Psoas muscle (tissue), 8 donors: ENCODE data around the gene TIMP3. TPM values are rescaled to one million over a fixed set of nuclear protein-coding genes. Genes with fewer than 3 reads are reported as not detected.

Experiments used
- ATAC-seq, 4 donors: fragments of 200-7000 bp; cut with Tn5 transposase; one replicate each; pipeline ENCODE4 v1.9.1; 2020; ENCODE audit warnings: moderate library complexity in 3 of 4, mild to moderate bottlenecking in 2 of 4
- DNase-seq, 2 donors: peaks; one replicate each; pipeline ENCODE4 v3.0.0-alpha.2; 2020
- H3K27ac ChIP-seq: fragments of 200-600 bp; one replicate; pipeline ENCODE4 v1.8.0; 2022
- H3K27me3 ChIP-seq, 3 donors: fragments of 200-600 bp in 1 of 3; one replicate each; pipeline versions ENCODE4 v1.6.1 to v1.8.0; 2013 to 2022; ENCODE audit warnings: low read length in 2 of 3, mild to moderate bottlenecking in 2 of 3, moderate library complexity in 1 of 3; ENCODE audit not compliant: insufficient read depth in 3 of 3
- H3K36me3 ChIP-seq, 2 donors: fragments of 200-600 bp in 1 of 2; one replicate each; pipeline versions ENCODE4 v1.6.1 to v1.8.0; 2013 to 2022; ENCODE audit warnings: low read depth in 1 of 2, mild to moderate bottlenecking in 1 of 2, moderate library complexity in 1 of 2; ENCODE audit not compliant: insufficient read depth in 1 of 2
- H3K4me1 ChIP-seq: fragments of 200-600 bp; one replicate; pipeline ENCODE4 v1.8.0; 2022
- H3K4me3 ChIP-seq: fragments of 200-600 bp; one replicate; pipeline ENCODE4 v1.8.0; 2022; ENCODE audit warnings: mild to moderate bottlenecking
- H3K9me3 ChIP-seq: fragments of 200-600 bp; one replicate; pipeline ENCODE4 v1.8.0; 2022
- WGBS, 3 donors: extraction: QIAGEN DNeasy Blood & Tissue Kit; methylation state at CpG; one replicate each; pipeline versions ENCODE4 v1.1.6 to v1.1.7; 2013; 5-methylcytosine and 5-hydroxymethylcytosine counted together
- intact Hi-C, 2 donors: fragments of 100-400 bp; cut with DNase I; formaldehyde crosslinking; loops; one replicate each; pipeline versions ENCODE4 v1.11.0 to v1.14.2; 2022
- polyA plus RNA-seq, 3 donors: library from polyadenylated mRNA; stranded (reverse); fragments of 200-250 nt; gene quantifications; one replicate each; pipeline ENCODE4 v1.2.3, GENCODE V29; 2013
- total RNA-seq, 4 donors: library from RNA; stranded (reverse); fragmentation: NEBNext Ultra II Directional in 2 of 4; extraction: Animal tissue kit (Norgen Biotek cat#: 25700) in 2 of 4; gene quantifications; one replicate each; pipeline versions ENCODE4 v1.2.1 to v1.2.4, GENCODE V29; 2021 to 2023
- TF ChIP-seq, protein P1 (sequence below): fragments of 200-600 bp; IDR thresholded peaks from one replicate; pipeline ENCODE4 v1.8.0; 2022; ENCODE audit warnings: antibody characterized with exemption
- donor health status: healthy with polysubstance abuse.
- donor health status: DM: no; HTN: no; CAD: no; lungs with moderate emphysema.
- donor health status: Bipolar disorder and iron deficiency.
- donor health status: healthy.
- donor health status: DM: yes; HTN: yes; CAD: no.
- donor health status: DM: no; HTN: no; CAD: no.
- donor health status: DM: no; HTN: no; CAD: no.
- donor health status: DM: yes; HTN: yes; CAD: no.

TIMP3 gene
- total and polyA plus RNA-seq, 7 donors, result 58.6 to 160 (median 70.7) TPM

DNA sequence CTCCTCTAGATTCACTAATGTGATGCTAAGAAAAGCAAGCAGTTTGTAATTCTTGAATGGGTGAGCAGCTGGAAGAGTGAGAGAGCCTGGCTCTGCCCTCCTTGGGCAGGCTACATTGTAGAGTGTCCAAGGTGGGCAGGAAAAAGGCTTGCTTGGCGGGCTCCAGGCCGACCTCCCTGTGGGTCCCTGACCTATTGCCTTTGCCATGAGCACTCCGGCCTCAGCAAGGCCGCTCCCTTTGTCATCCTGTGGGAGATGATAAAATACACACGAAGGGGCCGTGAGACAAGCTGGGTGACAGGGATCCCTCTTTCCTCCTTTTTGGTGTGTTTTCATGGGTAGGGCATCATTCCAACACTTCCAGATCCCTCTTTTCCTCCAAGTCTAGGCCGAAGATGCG, 41.8 kb downstream of the TIMP3 start:
- H3K4me1 ChIP-seq, result peaks cover 34% of the 10 kb centered on the region

DNA sequence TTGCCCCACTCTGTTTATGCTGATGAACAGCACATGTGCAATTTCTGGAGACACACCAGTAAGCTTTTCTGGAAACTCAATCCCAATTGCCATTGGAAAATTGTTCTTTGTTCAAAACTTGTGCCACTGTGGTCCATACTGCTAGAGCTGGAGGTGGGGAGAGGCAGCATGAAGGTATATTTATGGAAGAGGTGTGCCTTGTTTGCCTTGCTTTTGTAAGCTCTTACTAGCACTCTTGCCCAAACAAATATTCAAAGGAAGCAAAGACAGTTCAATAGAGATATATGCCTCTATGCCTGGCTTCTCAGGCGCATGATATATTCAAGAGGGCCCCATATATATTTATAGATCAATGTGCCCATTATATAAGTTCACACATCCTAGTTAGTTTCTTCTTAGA, 42.7 kb downstream of the TIMP3 start:
- Histone ChIP-seq H3K27me3 (no peaks in the 10 kb centered on the region), H3K4me1 (peaks cover 27% of the 10 kb centered on the region), H3K27ac (no peak overlapping the region), H3K9me3 (no peaks in the 10 kb centered on the region), H3K36me3 (peaks cover 0 to 2% of the 10 kb centered on the region in 2 donors), H3K4me3 (no peak overlapping the region)
- DNase-seq, result no peak
- intact Hi-C loops, result no loop called here
- no peak for ATAC-seq
- TF ChIP-seq, protein P1, sequence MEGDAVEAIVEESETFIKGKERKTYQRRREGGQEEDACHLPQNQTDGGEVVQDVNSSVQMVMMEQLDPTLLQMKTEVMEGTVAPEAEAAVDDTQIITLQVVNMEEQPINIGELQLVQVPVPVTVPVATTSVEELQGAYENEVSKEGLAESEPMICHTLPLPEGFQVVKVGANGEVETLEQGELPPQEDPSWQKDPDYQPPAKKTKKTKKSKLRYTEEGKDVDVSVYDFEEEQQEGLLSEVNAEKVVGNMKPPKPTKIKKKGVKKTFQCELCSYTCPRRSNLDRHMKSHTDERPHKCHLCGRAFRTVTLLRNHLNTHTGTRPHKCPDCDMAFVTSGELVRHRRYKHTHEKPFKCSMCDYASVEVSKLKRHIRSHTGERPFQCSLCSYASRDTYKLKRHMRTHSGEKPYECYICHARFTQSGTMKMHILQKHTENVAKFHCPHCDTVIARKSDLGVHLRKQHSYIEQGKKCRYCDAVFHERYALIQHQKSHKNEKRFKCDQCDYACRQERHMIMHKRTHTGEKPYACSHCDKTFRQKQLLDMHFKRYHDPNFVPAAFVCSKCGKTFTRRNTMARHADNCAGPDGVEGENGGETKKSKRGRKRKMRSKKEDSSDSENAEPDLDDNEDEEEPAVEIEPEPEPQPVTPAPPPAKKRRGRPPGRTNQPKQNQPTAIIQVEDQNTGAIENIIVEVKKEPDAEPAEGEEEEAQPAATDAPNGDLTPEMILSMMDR, result no peak
- WGBS, 3 donors, result 96 to 100% (median 97%) methylated on average over 1 of the region's 1 CpG

More for the DNA sequence above, 41.8 kb downstream of the TIMP3 start:
- 87 to 98% (median 91%) methylated on average over 8 of the region's 8 CpGs for WGBS, 3 donors
- ATAC-seq (no peak), DNase-seq (no peak)
- peaks cover 0 to 2% of the 10 kb centered on the region in 2 donors for H3K36me3 ChIP-seq
- no peaks in the 10 kb centered on the region for H3K9me3 ChIP-seq
- no peak overlapping the region for H3K4me3 ChIP-seq
- intact Hi-C loops, result no loop called here
- TF ChIP-seq, protein P1, result no peak
- no peak overlapping the region for H3K27ac ChIP-seq
- H3K27me3 ChIP-seq, result no peaks in the 10 kb centered on the region

DNA sequence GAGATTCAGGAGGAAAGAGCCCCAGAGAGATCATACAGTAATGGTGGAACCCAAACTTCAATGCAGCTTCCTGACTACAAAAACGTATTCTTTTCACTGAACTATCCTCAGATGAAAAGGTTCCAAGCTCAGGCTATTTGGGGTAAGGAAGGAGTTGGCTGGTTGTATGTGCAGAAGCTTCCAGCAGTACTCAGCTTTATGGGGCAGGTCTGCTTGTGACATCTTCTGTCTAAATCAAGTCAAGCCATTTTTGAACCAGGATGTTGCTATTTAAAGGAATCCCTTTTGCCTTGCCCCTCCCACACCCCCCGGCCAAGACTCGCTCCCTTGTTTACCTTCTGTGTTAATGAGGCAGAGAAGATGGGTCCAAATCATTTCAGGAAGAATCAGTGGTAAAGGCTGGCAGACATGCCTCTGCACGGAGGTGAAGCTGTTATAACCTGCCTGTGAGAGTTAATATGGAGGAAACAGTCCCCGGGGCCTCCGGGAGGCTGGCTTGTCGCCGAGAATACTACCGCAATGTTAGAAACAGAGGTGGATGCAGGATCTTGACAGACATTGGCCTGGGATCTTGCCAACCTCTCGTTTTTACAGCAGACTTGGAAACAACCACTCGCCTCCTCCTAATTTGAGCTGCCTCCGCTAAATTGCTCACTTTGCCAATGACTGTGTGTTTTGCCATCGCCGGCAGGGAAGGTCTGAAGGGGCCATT, 45.4 kb downstream of the TIMP3 start:
- 36 to 43% (median 38%) methylated on average over 14 of the region's 14 CpGs for WGBS, 3 donors
- ATAC-seq (no peak), DNase-seq (no peak)
- Histone ChIP-seq H3K36me3 (peaks cover 0 to 2% of the 10 kb centered on the region in 2 donors), H3K27me3 (no peaks in the 10 kb centered on the region), H3K27ac (no peak overlapping the region), H3K4me3 (no peak overlapping the region), H3K4me1 (peaks cover 32% of the 10 kb centered on the region), H3K9me3 (no peaks in the 10 kb centered on the region)
- TF ChIP-seq, protein P1, result no peak
- intact Hi-C loops, result no loop called here

DNA sequence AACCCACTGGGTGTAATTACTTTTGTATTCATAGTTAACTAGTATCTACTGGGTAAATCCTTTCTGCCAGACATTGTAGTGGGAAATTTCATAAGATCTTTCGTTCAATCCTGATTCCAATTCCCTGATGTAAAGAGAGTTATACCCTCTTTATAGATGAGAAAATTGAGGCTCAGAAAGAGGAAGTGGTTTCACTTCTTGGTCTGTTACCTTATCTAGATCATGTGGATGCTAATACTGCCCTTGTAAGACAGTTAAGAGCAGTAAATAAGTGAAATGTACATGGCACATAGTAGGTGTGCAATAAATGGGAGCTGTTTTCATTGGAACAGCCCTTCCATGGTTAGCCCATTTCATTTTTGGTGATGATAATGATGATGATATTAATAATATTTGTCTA, 46.7 kb downstream of the TIMP3 start:
- DNase-seq (no peak), ATAC-seq (no peak)
- TF ChIP-seq, protein P1, result no peak
- H3K27ac ChIP-seq, result no peak overlapping the region
- no peak overlapping the region for H3K4me3 ChIP-seq
- intact Hi-C loops, result no loop called here
- H3K36me3 ChIP-seq, result no peaks in the 10 kb centered on the region
- peaks cover 32% of the 10 kb centered on the region for H3K4me1 ChIP-seq
- 37 to 97% (median 48%) methylated on average over 1 of the region's 1 CpG for WGBS, 3 donors
- H3K27me3 ChIP-seq, result no peaks in the 10 kb centered on the region
- H3K9me3 ChIP-seq, result no peaks in the 10 kb centered on the region

DNA sequence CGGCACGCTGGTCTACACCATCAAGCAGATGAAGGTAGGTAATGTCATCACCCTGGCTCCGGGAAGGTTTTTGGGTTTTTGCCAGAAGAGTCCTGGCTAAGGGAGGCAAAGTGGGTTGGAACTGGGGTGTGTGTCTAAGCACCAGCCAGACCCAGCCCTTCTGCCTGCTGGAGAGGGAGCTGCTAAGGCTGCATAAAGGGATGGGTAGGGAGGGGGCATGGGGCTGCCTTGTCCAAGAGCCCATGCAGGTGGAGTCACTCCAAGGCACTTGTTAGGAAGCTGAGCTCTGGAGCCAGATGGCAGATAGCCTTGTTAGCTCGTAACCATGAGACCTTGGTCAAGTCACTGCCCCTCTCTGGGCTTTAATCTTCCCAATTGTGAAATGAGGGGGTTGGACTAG, 48.0 kb downstream of the TIMP3 start:
- Histone ChIP-seq H3K36me3 (no peaks in the 10 kb centered on the region), H3K4me3 (no peak overlapping the region), H3K4me1 (peaks cover 32% of the 10 kb centered on the region), H3K27me3 (peaks cover 0 to 2% (median 0%) of the 10 kb centered on the region in 3 donors), H3K27ac (no peak overlapping the region), H3K9me3 (no peaks in the 10 kb centered on the region)
- TF ChIP-seq, protein P1, result no peak
- DNase-seq, result no peak
- intact Hi-C loops, result no loop called here
- WGBS, 3 donors, result 58 to 80% (median 63%) methylated on average over 4 of the region's 4 CpGs
- no peak for ATAC-seq
